Right ventricle myocardium superior (tissue), 1 donor: ENCODE data around the gene SLC39A11. TPM values are rescaled to one million over a fixed set of nuclear protein-coding genes. Genes with fewer than 3 reads are reported as not detected.
"Not testable (repeated sequence)": the region's sequence is repeated elsewhere in the genome, so short reads cannot be mapped to it uniquely, and the experiment has no call there.

Experiments used
- ATAC-seq: fragments of 200-7000 bp; cut with Tn5 transposase; one replicate; pipeline ENCODE4 v1.9.1; 2020; ENCODE audit warnings: mild to moderate bottlenecking; ENCODE audit not compliant: poor library complexity
- DNase-seq: peaks from one replicate; pipeline ENCODE4 v3.0.0-alpha.2; 2020
- intact Hi-C: fragments of 100-400 bp; cut with DNase I; formaldehyde crosslinking; loops from one replicate; pipeline ENCODE4 v1.11.2; 2022
- total RNA-seq: library from RNA; stranded (reverse); fragmentation: NEBNext Ultra II Directional; extraction: Animal tissue kit (Norgen Biotek cat#: 25700); gene quantifications from one replicate; pipeline ENCODE4 v1.2.1, GENCODE V29; 2021
- donor health status: DM: no; HTN: yes; CAD: no; lungs with severe emphysema.

The SLC39A11 gene
- total RNA-seq, 1 donor from 2014 or later, result 5.5 TPM

GRCh38 chr17:72946156-72946555, 146.3 kb downstream of the SLC39A11 start:
- ATAC-seq, result no peak
- no peak for DNase-seq
- intact Hi-C loops, result no loop called here

GRCh38 chr17:72945473-72945872, 147.0 kb downstream of the SLC39A11 start:
- no peak for DNase-seq
- intact Hi-C loops, result no loop called here
- no peak for ATAC-seq

GRCh38 chr17:72943826-72944689, 148.4 kb downstream of the SLC39A11 start:
- no peak for ATAC-seq
- no peak for DNase-seq
- intact Hi-C loops, result no loop called here

- ATAC-seq (no peak), DNase-seq (no peak)
- intact Hi-C loops, result no loop called here
These were observed 149.9 kb downstream of the SLC39A11 start for GRCh38 chr17:72942579-72942978.

GRCh38 chr17:72940496-72940895, 152.0 kb downstream of the SLC39A11 start:
- intact Hi-C loops, result no loop called here
- ATAC-seq (no peak), DNase-seq (no peak)

GRCh38 chr17:72938482-72938881, 154.0 kb downstream of the SLC39A11 start:
- intact Hi-C loops, result no loop called here
- no peak for ATAC-seq
- DNase-seq, result no peak

- DNase-seq (no peak), ATAC-seq (no peak)
- intact Hi-C loops, result no loop called here
These were observed 154.8 kb downstream of the SLC39A11 start for GRCh38 chr17:72937707-72938106.

- intact Hi-C loops, ATAC-seq, DNase-seq: not testable (repeated sequence)
These were observed 155.2 kb downstream of the SLC39A11 start for GRCh38 chr17:72937254-72937653.

- DNase-seq (no peak), ATAC-seq (no peak)
- intact Hi-C loops, result no loop called here
These were observed 156.5 kb downstream of the SLC39A11 start for GRCh38 chr17:72935984-72936383.

- intact Hi-C loops, result no loop called here
- ATAC-seq (no peak), DNase-seq (no peak)
These were observed 157.6 kb downstream of the SLC39A11 start for GRCh38 chr17:72934927-72935326.

GRCh38 chr17:72931635-72932034, 160.9 kb downstream of the SLC39A11 start:
- DNase-seq (no peak), ATAC-seq (no peak)
- intact Hi-C loops, result no loop called here

GRCh38 chr17:72931163-72931562, 161.3 kb downstream of the SLC39A11 start:
- intact Hi-C loops, result no loop called here
- no peak for DNase-seq

GRCh38 chr17:72930031-72930430, 162.5 kb downstream of the SLC39A11 start:
- ATAC-seq (no peak), DNase-seq (no peak)
- intact Hi-C loops, result no loop called here

More at GRCh38 chr17:72931163-72931562, 161.3 kb downstream of the SLC39A11 start:
- ATAC-seq, result no peak

- no peak for ATAC-seq
- DNase-seq, result no peak
- intact Hi-C loops, result no loop called here
These were observed 163.9 kb downstream of the SLC39A11 start for GRCh38 chr17:72928454-72929136.

GRCh38 chr17:72927760-72928159, 164.7 kb downstream of the SLC39A11 start:
- DNase-seq (no peak), ATAC-seq (no peak)
- intact Hi-C loops, result no loop called here

- intact Hi-C loops, result no loop called here
- ATAC-seq, result no peak
These were observed 165.3 kb downstream of the SLC39A11 start for GRCh38 chr17:72927146-72927545.

GRCh38 chr17:72926171-72926570, 166.3 kb downstream of the SLC39A11 start:
- DNase-seq (no peak), ATAC-seq (no peak)
- intact Hi-C loops, result no loop called here

More at GRCh38 chr17:72927146-72927545, 165.3 kb downstream of the SLC39A11 start:
- DNase-seq, result no peak

- ATAC-seq (no peak), DNase-seq (no peak)
- intact Hi-C loops, result no loop called here
These were observed 168.3 kb downstream of the SLC39A11 start for GRCh38 chr17:72924196-72924595.

GRCh38 chr17:72922219-72922618, 170.3 kb downstream of the SLC39A11 start:
- no peak for DNase-seq
- intact Hi-C loops, result no loop called here
- ATAC-seq, result no peak
